Measurements from ENCODE around the gene HOXA13.

Gene HOXA13

DNA sequence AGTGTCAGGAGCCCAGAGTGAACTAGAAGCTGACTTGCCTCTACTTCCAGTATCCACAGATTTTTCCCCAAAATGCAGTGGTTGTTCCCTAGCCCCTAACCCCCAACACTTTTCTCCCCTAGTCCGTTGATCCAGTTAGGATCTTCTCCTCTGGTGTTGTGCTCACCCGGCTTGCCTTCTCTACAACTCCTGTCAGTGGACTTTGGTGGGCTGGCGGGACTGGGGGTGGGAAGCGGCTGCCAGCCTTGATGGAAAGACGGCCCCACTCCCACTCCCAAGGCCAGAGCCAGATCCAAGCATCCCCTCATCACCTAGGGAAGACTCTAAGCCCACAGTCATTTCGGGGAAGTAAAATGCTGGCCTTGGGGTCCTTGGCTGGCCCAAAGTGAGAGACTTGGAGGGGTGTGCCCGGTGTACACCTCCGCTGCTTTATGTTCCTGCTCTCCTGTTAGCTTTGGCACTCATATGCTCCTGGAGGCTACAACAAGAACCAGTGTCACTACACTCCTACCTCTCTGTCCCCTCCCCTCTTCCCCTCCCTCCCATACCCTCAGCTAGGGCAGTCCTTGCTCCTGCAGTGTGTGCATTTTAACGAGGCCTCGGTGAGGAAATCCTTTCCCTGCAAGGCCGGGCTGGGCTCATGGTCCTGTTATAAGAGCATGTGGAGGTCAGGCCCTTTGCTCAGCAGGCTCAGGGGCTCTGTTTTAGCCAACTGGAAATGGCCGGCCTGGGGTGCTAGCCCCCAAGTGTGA, 24.8 kb downstream of the HOXA13 start:
- no peak overlapping the region for H3K4me2 ChIP-seq (ENCODE audit: low read length)
- H4K20me1 ChIP-seq (ENCODE audit: insufficient read depth, low read length): no peaks in the 10 kb centered on the region
- H3K4me1 ChIP-seq (ENCODE audit: low read length): no peaks in the 10 kb centered on the region

DNA sequence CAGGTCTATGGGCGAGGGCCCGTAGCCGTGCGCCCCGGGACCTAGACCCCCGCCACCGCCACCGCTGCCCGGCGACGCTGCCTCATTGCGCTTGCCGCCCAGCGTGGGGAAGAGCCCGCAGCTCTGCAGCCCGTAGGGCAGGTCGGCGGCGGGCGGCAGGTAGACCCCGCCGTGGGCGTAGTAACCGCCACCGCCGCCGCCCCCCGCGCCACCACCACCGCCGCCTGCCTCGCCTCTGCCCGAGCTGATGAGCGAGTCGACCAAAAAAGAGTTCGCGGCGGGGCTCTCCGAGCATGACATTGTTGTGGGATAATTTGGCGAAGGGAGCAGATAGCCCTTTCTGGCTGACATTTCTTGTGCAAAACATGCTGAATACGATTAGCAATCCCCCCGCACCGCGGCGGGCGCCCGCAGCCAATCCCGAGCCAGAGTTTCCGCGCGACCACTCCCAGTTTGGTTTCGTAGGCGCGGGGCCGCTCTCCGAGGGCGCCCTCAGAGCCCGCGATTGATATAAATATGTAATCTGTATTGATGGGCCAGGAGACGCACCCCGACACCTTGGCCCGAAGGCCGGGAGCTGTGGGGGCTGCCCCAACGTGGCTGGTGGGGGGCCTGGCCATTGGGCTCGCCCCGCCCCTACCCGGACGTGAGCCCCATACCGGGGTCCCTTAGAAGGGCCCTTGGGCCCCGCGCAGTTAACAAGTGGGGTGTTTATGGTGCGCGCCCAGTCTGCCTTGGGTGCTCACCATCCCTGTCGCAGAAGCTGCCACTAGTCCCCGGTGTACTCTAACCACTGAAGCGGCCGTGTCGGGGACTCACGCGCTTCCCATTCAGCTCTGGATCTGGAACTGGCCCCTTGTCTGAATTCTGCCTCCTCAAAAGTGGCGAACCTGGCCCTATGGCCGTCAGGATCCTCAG, 25.7 kb downstream of the HOXA13 start, which contains the start of gene HOXA10:
Gene HOXA10 (minus strand): TSS at position 365 of the 918 bp plus-strand sequence. CDS start 14 bp downstream, at position 351.
- Histone ChIP-seq H3K4me3 (ENCODE audit: low read length) (no peak within 1 kb of the TSS), H4K20me1 (ENCODE audit: insufficient read depth, low read length) (no peaks in the 10 kb centered on the region), H3K9me3 (ENCODE audit: insufficient read depth, low read length) (no peaks in the 10 kb centered on the region), H2AFZ (ENCODE audit: low read depth, low read length) (no peak within 1 kb of the TSS), H3K79me2 (ENCODE audit: low read length) (no peaks in the 10 kb centered on the region), H3K4me2 (ENCODE audit: low read length) (no peak within 1 kb of the TSS), H3K9ac (ENCODE audit: low read length) (no peak within 1 kb of the TSS), H3K27ac (ENCODE audit: low read length) (no peak within 1 kb of the TSS), H3K4me1 (ENCODE audit: low read length) (no peaks in the 10 kb centered on the region), H3K27me3 (ENCODE audit: low read depth, low read length) (no peaks in the 10 kb centered on the region), H3K36me3 (replicated peaks; ENCODE audit: low read depth, low read length) (no peaks in the 10 kb centered on the region)
- TF ChIP-seq, protein P1, sequence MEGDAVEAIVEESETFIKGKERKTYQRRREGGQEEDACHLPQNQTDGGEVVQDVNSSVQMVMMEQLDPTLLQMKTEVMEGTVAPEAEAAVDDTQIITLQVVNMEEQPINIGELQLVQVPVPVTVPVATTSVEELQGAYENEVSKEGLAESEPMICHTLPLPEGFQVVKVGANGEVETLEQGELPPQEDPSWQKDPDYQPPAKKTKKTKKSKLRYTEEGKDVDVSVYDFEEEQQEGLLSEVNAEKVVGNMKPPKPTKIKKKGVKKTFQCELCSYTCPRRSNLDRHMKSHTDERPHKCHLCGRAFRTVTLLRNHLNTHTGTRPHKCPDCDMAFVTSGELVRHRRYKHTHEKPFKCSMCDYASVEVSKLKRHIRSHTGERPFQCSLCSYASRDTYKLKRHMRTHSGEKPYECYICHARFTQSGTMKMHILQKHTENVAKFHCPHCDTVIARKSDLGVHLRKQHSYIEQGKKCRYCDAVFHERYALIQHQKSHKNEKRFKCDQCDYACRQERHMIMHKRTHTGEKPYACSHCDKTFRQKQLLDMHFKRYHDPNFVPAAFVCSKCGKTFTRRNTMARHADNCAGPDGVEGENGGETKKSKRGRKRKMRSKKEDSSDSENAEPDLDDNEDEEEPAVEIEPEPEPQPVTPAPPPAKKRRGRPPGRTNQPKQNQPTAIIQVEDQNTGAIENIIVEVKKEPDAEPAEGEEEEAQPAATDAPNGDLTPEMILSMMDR (IDR thresholded peaks at IDR 0.05; ENCODE audit: low read depth, low read length): no peak
- no peak for TF ChIP-seq EZH2phosphoT487 (IDR thresholded peaks at IDR 0.05; ENCODE audit: low read depth)

More for the DNA sequence above, 24.8 kb downstream of the HOXA13 start:
- H2AFZ ChIP-seq (ENCODE audit: low read depth, low read length): no peak overlapping the region
- no peaks in the 10 kb centered on the region for H3K79me2 ChIP-seq (ENCODE audit: low read length)
- H3K4me3 ChIP-seq (ENCODE audit: low read length): no peak overlapping the region
- no peaks in the 10 kb centered on the region for H3K36me3 ChIP-seq (replicated peaks; ENCODE audit: low read depth, low read length)
- no peak overlapping the region for H3K27ac ChIP-seq (ENCODE audit: low read length)
- no peaks in the 10 kb centered on the region for H3K9me3 ChIP-seq (ENCODE audit: insufficient read depth, low read length)
- no peaks in the 10 kb centered on the region for H3K27me3 ChIP-seq (ENCODE audit: low read depth, low read length)
- TF ChIP-seq, protein P1 (IDR thresholded peaks at IDR 0.05; ENCODE audit: low read depth, low read length): no peak
- no peak for TF ChIP-seq EZH2phosphoT487 (IDR thresholded peaks at IDR 0.05; ENCODE audit: low read depth)
- H3K9ac ChIP-seq (ENCODE audit: low read length): no peak overlapping the region

DNA sequence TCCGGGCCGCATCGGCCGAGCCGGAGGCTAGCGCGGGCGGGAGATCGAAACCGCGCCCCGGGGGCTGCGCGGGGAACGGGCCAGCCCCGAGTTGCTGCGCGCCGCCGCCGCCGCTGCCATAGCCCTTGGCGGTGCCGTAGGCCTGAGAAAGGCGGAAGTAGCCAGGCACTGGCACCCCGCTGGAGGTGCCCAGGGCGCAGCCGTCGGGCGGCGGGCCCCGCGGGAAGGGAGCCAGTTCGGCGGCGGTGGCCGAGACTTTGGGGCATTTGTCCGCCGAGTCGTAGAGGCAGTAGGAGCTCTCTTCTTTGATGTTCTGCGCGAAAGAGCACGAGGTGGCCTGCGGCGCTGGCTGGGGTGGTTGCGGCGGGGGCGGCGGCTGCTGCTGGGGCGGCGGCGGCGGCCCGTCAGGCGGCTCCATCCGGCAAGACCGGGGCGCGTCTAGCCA, 26.4 kb downstream of the HOXA13 start:
- Histone ChIP-seq H3K4me3 (ENCODE audit: low read length) (no peak overlapping the region), H3K36me3 (replicated peaks; ENCODE audit: low read depth, low read length) (no peaks in the 10 kb centered on the region), H3K79me2 (ENCODE audit: low read length) (no peaks in the 10 kb centered on the region), H3K27ac (ENCODE audit: low read length) (no peak overlapping the region), H3K4me1 (ENCODE audit: low read length) (no peaks in the 10 kb centered on the region), H3K9me3 (ENCODE audit: insufficient read depth, low read length) (no peaks in the 10 kb centered on the region), H3K4me2 (ENCODE audit: low read length) (no peak overlapping the region), H2AFZ (ENCODE audit: low read depth, low read length) (no peak overlapping the region), H3K9ac (ENCODE audit: low read length) (no peak overlapping the region), H4K20me1 (ENCODE audit: insufficient read depth, low read length) (no peaks in the 10 kb centered on the region), H3K27me3 (ENCODE audit: low read depth, low read length) (no peaks in the 10 kb centered on the region)
- TF ChIP-seq, protein P1 (IDR thresholded peaks at IDR 0.05; ENCODE audit: low read depth, low read length): no peak
- TF ChIP-seq EZH2phosphoT487 (IDR thresholded peaks at IDR 0.05; ENCODE audit: low read depth): no peak
